GM23338 (cell line): ENCODE data around the gene SPC24.

Source experiments
- CREB1 ChIP-seq: fragments of 250-450 bp; sonication (Bioruptor Pico); IDR thresholded peaks from 2 replicates; pipeline ENCODE4 v1.5.0; 2020; ENCODE audit warnings: low read depth, mild to moderate bottlenecking, moderate library complexity
- CTCF ChIP-seq, 2 experiments: fragments of 200-600 bp in 1 of 2; sonication (generic) in 1 of 2; conservative IDR thresholded peaks; 2 replicates each; pipeline versions ENCODE4 v1.5.1 to v1.6.1; 2016 to 2017; ENCODE audit warnings: antibody characterized with exemption in 2 of 2, low read depth in 2 of 2, mild to moderate bottlenecking in 2 of 2, moderate library complexity in 1 of 2
- ETS1 ChIP-seq: IDR thresholded peaks from 2 replicates; pipeline ENCODE4 v1.6.1; 2016; ENCODE audit warnings: antibody characterized with exemption
- EZH2 ChIP-seq: fragments of 200-600 bp; sonication (generic); IDR thresholded peaks from one replicate; pipeline ENCODE4 v1.8.0; 2017; ENCODE audit warnings: antibody characterized with exemption, mild to moderate bottlenecking, low read depth; ENCODE audit not compliant: unreplicated experiment
- EZH2phosphoT487 ChIP-seq: fragments of 200-600 bp; sonication (generic); IDR thresholded peaks from one replicate; pipeline ENCODE4 v1.8.1; 2018; ENCODE audit warnings: antibody characterized with exemption; ENCODE audit not compliant: unreplicated experiment
- JUNB ChIP-seq: IDR thresholded peaks from one replicate; pipeline ENCODE4 v1.6.1; 2016; ENCODE audit warnings: antibody characterized with exemption; ENCODE audit not compliant: unreplicated experiment
- NANOG ChIP-seq: IDR thresholded peaks from 2 replicates; pipeline ENCODE4 v1.6.1; 2016; ENCODE audit warnings: antibody characterized with exemption, borderline replicate concordance
- POLR2AphosphoS5 ChIP-seq: IDR thresholded peaks from 2 replicates; pipeline ENCODE4 v1.6.1; 2016; ENCODE audit warnings: antibody characterized with exemption, low read depth
- REST ChIP-seq: IDR thresholded peaks from one replicate; pipeline ENCODE4 v1.6.1; 2018; ENCODE audit warnings: antibody characterized with exemption; ENCODE audit not compliant: unreplicated experiment
- STAT1 ChIP-seq: IDR thresholded peaks from one replicate; pipeline ENCODE4 v1.6.1; 2016; ENCODE audit warnings: antibody characterized with exemption; ENCODE audit not compliant: unreplicated experiment
- ZNF114 ChIP-seq: fragments of 250-450 bp; sonication (Bioruptor Pico); IDR thresholded peaks from 2 replicates; pipeline ENCODE4 v1.5.0; 2020; ENCODE audit warnings: mild to moderate bottlenecking, moderate library complexity
- ZNF331 ChIP-seq: fragments of 250-450 bp; sonication (Bioruptor Pico); IDR thresholded peaks from 2 replicates; pipeline ENCODE4 v1.5.0; 2020; ENCODE audit warnings: low read depth, mild to moderate bottlenecking, moderate library complexity
- ZNF462 ChIP-seq: fragments of 250-450 bp; sonication (Bioruptor Pico); IDR thresholded peaks from 2 replicates; pipeline ENCODE4 v1.5.0; 2020; ENCODE audit warnings: mild to moderate bottlenecking, moderate library complexity

GRCh38 chr19:11200015-11200574, 44.5 kb upstream of the SPC24 start:
- TF ChIP-seq CTCF (conservative IDR thresholded peaks at IDR 0.05; ENCODE audit: low read depth in 2 of 2): no peak; a peak in 1 of 4 replicates
- TF ChIP-seq REST: no peak
- TF ChIP-seq POLR2AphosphoS5: no peak
- TF ChIP-seq JUNB: no peak
- no peak for TF ChIP-seq ZNF462
- TF ChIP-seq EZH2: no peak
- TF ChIP-seq ZNF114 (CRISPR knock-in tag): no peak
- TF ChIP-seq CREB1 (CRISPR knock-in tag): no peak
- TF ChIP-seq EZH2phosphoT487: no peak
- TF ChIP-seq STAT1: no peak
- TF ChIP-seq ZNF331 (CRISPR knock-in tag): no peak
- no peak for TF ChIP-seq ETS1
- no peak for TF ChIP-seq NANOG
